Osteocyte (in vitro differentiated cells): ENCODE data around the gene GPM6B. TPM values are rescaled to one million over a fixed set of nuclear protein-coding genes. Genes with fewer than 3 reads are reported as not detected.

Experiments
- DNase-seq: peaks from one replicate; pipeline ENCODE4 v3.0.0; 2021; ENCODE audit warnings: mixed read lengths; ENCODE audit not compliant: unreplicated experiment; ENCODE audit errors: extremely low spot score
- H3K27ac Mint-ChIP-seq: one replicate; pipeline ENCODE4 v1.8.0; 2021; ENCODE audit warnings: mild to moderate bottlenecking, mixed read lengths; ENCODE audit not compliant: unreplicated experiment
- H3K27me3 Mint-ChIP-seq: one replicate; pipeline ENCODE4 v1.8.0; 2021; ENCODE audit warnings: mixed read lengths; ENCODE audit not compliant: unreplicated experiment
- H3K36me3 Mint-ChIP-seq: one replicate; pipeline ENCODE4 v1.8.0; 2021; ENCODE audit warnings: mixed read lengths; ENCODE audit not compliant: unreplicated experiment
- H3K4me1 Mint-ChIP-seq: one replicate; pipeline ENCODE4 v1.8.0; 2021; ENCODE audit warnings: mixed read lengths; ENCODE audit not compliant: unreplicated experiment
- H3K4me3 Mint-ChIP-seq: one replicate; pipeline ENCODE4 v1.8.0; 2021; ENCODE audit warnings: mild to moderate bottlenecking, moderate library complexity, mixed read lengths; ENCODE audit not compliant: unreplicated experiment
- H3K9me3 Mint-ChIP-seq: one replicate; pipeline ENCODE4 v1.8.0; 2021; ENCODE audit warnings: mixed read lengths; ENCODE audit not compliant: unreplicated experiment
- CTCF ChIP-seq: fragments of 200-600 bp; sonication (generic); IDR thresholded peaks from 2 replicates; pipeline ENCODE4 v1.5.0; 2021; ENCODE audit warnings: antibody characterized with exemption, mild to moderate bottlenecking, moderate library complexity
- total RNA-seq: library from RNA; stranded (reverse); gene quantifications from 2 replicates; pipeline ENCODE4 v1.2.1, GENCODE V29; 2021

The GPM6B gene
- total RNA-seq, 1 donor from 2014 or later, result 12.0 TPM

DNA sequence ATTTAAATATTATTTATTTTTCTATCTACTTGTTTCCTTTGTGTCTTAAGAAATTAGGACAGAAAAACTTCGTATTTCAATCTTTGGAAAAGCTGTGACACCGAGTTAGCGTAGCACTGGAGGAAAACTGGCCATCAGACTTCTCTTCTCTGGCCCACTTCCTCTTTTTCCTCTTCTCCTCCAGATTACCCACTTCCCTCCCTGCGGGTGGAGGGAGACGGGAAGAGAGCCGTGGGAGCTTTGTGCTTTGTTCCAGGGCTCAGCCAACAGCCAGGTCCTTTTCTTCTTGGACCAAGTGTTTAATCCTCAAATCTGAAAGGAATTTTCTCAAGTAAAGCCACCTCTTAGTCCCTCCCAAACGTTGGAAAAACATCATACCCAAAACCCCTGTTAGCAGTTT, 52.6 kb downstream of the GPM6B start:
- no peak for TF ChIP-seq CTCF
- no peak for DNase-seq
- no peak overlapping the region for H3K27ac Mint-ChIP-seq
- H3K36me3 Mint-ChIP-seq, result peaks cover 18% of the 10 kb centered on the region
- H3K4me3 Mint-ChIP-seq, result no peak overlapping the region
- H3K4me1 Mint-ChIP-seq, result no peaks in the 10 kb centered on the region
- H3K9me3 Mint-ChIP-seq, result no peaks in the 10 kb centered on the region
- H3K27me3 Mint-ChIP-seq, result no peaks in the 10 kb centered on the region

GRCh38 chrX:13763489-13763888, 53.4 kb downstream of the GPM6B start:
- Mint-ChIP-seq H3K4me1 (no peaks in the 10 kb centered on the region), H3K27ac (no peak overlapping the region), H3K4me3 (no peak overlapping the region), H3K27me3 (no peaks in the 10 kb centered on the region), H3K36me3 (peaks cover 16% of the 10 kb centered on the region), H3K9me3 (no peaks in the 10 kb centered on the region)
- TF ChIP-seq CTCF, result no peak
- no peak for DNase-seq

- no peak for TF ChIP-seq CTCF
- Mint-ChIP-seq H3K4me1 (no peaks in the 10 kb centered on the region), H3K4me3 (no peak overlapping the region), H3K27ac (no peak overlapping the region), H3K36me3 (peaks cover 21% of the 10 kb centered on the region), H3K27me3 (no peaks in the 10 kb centered on the region), H3K9me3 (no peaks in the 10 kb centered on the region)
- DNase-seq, result no peak
These were observed 55.1 kb downstream of the GPM6B start for GRCh38 chrX:13761606-13762414.

- no peaks in the 10 kb centered on the region for H3K4me1 Mint-ChIP-seq
- no peak for TF ChIP-seq CTCF
- DNase-seq, result no peak
- no peaks in the 10 kb centered on the region for H3K9me3 Mint-ChIP-seq
- H3K27ac Mint-ChIP-seq, result no peak overlapping the region
- H3K27me3 Mint-ChIP-seq, result no peaks in the 10 kb centered on the region
- peaks cover 17% of the 10 kb centered on the region for H3K36me3 Mint-ChIP-seq
- H3K4me3 Mint-ChIP-seq, result no peak overlapping the region
These were observed 56.5 kb downstream of the GPM6B start for GRCh38 chrX:13760426-13760825.

DNA sequence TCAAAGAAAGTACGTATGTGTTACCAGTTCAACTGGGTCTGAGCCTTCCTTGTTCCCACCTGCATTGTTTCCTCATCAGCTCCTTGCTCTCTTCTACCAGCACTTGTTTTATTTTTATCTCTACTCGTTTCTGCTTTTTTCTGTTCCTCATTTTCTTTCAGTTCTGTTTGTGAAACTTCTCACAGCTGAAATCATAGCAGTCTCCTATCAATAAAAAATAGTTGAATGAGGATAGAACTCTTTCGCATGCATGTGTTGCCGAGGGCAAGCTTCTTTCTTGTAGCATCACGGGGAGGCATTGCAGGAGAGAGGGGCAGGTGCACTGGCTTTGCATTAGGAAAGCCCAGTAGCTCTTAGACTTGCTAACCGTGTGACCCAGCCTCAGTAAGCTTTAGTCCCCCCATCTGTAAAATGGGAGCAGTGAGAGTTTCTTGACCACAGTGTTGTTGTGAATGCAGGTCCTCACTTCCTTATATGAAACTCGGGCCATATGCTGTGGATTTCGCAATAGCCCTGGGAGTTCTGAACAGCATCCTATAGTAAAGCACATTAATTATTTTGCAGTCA, 57.7 kb downstream of the GPM6B start:
- DNase-seq, result no peak
- Mint-ChIP-seq H3K9me3 (no peaks in the 10 kb centered on the region), H3K4me1 (no peaks in the 10 kb centered on the region), H3K4me3 (no peak overlapping the region), H3K27me3 (no peaks in the 10 kb centered on the region), H3K36me3 (peaks cover 17% of the 10 kb centered on the region), H3K27ac (no peak overlapping the region)
- TF ChIP-seq CTCF, result no peak
